HG03097 (cell line): ENCODE measurements around the gene GTPBP6.

ENCODE experiments used
- ATAC-seq: cut with Tn5 transposase; IDR thresholded peaks from one replicate; pipeline ENCODE4 v1.9.1; 2021; ENCODE audit not compliant: unreplicated experiment, low FRiP score

GTPBP6 gene, protein sequence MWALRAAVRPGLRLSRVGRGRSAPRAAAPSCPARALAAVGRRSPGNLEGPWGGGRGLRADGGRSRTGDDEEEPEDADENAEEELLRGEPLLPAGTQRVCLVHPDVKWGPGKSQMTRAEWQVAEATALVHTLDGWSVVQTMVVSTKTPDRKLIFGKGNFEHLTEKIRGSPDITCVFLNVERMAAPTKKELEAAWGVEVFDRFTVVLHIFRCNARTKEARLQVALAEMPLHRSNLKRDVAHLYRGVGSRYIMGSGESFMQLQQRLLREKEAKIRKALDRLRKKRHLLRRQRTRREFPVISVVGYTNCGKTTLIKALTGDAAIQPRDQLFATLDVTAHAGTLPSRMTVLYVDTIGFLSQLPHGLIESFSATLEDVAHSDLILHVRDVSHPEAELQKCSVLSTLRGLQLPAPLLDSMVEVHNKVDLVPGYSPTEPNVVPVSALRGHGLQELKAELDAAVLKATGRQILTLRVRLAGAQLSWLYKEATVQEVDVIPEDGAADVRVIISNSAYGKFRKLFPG

DNA sequence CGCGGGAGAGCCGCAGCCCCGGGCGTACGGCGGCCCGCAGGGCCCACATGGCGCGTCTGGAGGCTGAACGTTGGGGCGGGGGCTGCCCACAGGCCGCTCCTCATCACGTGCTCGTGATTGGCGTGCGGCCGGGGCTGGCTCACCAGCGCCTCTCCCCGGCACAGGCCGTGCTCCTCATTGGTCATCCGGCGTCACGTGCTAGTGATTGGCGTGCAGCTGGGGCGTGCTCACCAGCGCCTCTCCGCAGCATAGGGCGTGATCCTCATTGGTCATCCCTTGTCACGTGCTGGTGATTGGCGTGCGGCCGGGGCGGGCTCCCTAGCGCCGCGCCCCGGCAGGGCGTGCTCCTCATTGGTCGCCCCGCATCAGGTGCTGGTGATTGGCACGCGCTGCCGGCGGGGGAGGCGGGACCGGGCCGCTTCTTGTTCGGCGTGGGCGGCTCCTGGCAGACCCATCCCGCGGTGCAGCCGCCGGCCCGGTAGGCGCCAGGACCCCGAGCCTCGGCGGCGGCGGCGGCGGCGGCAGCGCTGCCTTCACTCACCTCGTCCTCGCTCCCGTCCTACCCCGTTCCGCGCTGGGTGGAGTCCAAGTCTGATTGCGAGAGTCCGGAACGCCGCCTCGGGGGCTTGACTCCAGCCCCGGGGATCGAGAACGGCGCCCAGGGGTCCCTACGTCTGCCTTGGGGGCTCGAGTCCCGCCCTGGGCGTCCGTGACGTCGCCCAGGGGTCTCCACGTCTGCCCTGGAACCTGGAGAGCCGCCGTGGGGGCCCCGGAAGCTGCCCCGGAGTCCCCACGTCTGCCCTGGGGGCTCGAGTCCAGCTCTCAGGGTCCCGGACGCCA lies at the start of gene GTPBP6:
TSS of gene GTPBP6 (minus strand) at position 58 of the 840 bp plus-strand sequence. CDS start at position 49, 9 bp downstream.
- peak; percentile 86 for ATAC-seq

DNA sequence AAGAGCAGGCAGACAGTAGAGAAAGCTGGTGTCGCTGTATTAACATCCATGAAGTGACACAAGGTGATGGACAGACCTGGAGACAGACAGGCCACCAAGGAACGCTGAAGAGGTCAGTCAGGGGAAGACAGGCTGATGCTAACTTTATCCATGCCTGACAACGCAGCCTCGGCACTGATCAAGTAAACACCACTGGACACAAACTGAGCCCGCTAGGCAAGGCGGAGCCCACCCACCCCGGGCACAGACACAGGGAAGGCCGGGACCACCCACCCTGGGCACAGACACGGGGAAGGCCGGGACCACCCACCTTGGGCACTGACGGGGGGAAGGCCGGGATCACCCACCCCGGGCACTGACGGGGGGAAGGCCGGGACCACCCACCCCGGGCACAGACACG lies 49.3 kb upstream of the GTPBP6 start:
- ATAC-seq, result no peak

DNA sequence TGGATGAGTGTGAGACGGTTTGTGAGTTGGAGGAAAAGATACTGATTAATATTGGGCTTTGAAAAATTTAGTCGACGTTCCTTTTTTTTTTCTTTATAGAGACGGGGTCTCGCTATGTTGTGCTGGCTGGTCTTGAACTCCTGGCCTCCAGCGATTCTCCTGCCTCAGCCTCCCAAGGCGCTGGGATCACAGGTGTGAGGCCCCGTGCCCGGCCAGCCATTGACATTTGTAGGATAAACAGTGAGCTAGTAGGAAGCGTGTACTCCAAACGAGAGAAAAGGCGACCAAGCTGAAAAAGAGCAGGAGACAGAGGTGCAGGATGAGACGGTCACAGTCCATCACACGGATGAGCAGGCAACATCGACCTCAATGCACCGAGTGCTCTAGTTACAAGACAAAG lies 48.8 kb upstream of the GTPBP6 start:
- no peak for ATAC-seq

DNA sequence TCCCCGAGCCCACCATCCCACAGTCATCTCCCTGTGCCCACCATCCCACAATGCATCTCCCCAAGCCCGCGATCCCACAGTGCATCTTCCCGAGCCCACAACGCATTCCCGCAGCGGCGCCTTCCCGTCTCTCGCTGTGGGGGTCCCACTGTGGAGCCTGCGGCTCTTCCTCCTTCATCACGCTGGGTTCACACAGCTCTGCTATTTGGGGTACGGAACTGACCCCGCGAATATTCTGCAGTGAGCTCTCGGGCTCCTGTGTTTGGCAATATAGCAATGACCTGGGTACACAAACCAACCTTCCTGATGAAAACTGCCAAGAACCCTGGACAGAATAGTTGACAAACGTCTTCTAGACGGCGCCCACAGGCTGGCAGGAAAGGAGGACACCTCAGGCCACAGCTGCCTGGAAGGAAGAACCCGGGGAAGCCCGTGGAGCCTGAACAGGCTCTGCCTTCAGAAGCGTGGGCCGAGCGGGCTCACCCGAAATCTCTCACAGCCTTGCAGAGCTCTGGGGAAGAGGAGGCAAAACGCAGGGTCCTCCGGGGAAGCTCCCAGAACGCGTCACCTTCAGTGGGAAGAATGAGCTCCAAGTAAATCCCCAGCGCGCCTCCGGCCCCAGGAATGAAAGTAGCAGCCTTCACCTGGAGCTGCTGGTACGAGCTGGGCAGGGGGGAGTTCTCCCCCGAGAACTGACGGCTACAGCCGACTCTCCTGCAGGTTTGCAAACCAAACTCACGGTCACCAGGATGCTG lies 45.2 kb upstream of the GTPBP6 start:
- ATAC-seq, result no peak

DNA sequence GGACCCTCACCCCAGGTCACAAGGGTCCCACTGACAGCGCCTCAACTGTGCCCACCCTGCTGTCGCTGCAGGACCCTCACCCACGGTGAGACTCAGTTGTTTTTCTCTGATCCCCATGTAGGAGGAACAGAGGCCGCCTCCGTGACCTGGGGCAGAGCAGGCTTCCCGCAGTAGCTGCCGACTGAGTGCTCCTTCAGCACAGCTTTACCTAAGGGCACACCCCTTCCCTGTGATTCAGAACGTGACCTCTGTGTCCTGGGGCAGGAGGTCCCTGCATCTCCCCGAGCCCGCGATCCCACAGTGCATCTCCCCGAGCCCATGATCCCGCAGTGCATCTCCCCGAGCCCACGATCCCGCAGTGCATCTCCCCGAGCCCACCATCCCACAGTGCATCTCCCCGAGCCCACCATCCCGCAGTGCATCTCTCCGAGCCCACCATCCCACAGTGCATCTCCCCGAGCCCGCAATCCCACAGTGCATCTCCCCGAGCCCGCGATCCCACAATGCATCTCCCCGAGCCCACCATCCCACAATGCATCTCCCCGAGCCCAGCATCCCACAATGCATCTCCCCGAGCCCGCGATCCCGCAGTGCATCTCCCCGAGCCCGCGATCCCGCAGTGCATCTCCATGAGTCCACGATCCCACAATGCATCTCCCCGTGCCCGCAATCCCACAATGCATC lies 44.5 kb upstream of the GTPBP6 start:
- no peak for ATAC-seq

DNA sequence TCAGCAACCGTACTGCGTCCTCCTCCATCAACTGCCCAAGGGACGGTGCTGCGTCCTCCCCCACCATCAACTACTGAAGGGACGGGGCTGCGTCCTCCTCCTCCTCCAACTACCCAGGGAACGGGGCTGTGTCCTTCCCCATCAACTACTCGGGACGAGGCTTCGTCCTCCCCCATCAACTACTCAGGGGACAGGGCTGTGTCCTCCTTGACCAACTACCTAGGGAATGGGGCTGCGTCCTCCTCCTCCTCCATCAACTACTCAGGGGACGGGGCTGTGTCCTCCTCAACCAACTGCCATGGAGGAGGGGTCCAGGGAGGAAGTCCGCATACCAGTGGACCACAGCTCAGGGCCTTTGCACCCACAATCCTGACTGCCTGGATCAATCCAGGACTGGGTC lies 43.8 kb upstream of the GTPBP6 start:
- no peak for ATAC-seq

DNA sequence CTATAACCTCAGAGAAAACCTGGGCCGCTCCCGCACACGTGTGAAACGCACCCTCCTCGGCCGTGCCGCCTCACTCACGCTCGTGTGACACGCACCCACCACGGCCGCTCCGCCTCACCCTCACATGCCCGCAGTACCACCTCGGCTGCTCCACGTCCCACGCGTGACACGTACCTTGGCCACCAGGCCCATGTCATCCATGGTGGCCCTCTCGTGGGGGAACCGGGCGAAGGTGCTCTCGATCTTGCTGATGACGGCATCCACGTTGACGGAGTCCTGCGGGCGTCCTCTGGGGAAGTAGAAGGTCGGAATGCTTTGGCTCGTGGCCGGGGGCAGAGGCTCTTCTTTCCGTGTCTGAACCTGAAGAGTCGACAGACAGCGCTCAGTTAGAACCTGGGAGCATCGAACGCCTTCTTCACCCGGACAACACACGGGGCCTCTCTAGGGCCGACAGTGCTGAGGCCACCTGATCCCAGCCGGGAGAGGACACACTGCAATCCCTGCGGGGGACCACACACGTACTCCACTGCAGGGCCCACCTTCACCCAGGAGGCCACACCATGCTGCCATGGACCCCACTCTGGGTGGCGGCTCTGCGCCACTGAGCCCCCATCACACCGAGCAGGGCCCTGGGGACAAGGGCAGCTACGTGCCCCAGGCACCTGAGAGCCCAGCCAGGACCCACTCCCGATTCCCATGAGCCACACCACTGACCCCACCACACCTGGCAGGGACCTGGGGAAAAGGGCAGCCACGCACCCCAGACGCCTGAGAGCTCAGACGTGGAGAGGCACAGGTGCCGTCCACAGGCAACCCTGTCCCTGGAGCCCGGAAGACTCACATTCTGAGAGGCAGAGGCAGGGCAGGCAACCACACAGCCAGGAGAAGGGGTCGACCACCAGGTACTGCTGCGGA lies 42.9 kb upstream of the GTPBP6 start:
- ATAC-seq, result no peak

DNA sequence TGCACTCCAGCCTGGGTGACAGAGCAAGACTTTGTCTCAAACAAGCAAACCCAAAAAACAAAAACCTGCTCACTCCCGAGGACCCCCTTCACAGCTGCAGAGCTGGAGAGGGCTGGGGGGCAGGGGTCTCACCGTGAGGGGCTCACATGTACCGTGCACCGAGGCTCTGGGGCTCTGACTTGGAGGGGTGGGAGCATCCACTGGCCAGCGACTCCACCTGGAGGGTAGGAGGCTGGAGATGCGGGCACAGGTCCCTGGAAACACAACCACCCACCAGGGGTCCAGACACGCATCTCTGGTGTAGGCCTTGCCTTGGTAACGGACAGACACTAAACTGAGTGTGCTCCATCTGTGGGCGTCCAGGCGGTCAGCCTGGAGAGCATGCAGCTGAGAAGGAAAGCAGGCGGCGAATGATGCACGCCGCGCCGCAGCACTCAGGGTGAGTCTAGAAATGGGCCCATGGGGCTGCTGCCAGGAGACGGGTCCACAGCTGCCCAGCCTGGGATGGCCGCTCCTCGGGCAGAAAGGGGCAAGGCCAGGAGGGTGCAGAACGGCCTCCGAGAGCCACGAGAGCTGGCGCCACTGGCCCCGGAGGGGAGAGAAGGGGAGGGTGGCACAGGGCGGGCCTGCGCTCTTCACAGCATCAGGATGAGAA lies 42.0 kb upstream of the GTPBP6 start:
- no peak for ATAC-seq

DNA sequence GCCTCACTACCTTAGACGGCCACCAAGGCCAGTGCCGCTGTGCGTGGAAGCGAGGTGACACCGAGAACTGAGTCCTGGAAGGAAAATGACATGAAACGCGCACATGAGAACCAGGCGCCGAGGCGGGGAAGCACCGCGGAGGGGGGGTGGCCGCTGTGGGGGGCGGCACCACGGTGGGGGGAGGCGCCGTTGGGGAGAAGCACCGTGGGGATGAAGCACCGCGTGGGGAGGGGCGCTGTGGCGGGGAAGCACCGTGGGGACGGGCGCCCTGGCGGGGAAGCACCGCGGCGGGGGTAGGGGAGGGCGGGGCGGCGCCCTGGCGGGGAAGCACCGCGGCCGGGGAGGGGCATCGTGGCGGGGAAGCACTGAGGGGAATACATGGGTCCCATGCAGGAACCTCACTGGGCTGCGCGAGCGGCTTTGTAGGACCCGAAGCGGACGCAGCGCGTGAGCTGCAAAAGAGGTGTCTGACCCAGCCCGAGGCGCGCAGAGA lies 40.1 kb upstream of the GTPBP6 start:
- no peak for ATAC-seq

DNA sequence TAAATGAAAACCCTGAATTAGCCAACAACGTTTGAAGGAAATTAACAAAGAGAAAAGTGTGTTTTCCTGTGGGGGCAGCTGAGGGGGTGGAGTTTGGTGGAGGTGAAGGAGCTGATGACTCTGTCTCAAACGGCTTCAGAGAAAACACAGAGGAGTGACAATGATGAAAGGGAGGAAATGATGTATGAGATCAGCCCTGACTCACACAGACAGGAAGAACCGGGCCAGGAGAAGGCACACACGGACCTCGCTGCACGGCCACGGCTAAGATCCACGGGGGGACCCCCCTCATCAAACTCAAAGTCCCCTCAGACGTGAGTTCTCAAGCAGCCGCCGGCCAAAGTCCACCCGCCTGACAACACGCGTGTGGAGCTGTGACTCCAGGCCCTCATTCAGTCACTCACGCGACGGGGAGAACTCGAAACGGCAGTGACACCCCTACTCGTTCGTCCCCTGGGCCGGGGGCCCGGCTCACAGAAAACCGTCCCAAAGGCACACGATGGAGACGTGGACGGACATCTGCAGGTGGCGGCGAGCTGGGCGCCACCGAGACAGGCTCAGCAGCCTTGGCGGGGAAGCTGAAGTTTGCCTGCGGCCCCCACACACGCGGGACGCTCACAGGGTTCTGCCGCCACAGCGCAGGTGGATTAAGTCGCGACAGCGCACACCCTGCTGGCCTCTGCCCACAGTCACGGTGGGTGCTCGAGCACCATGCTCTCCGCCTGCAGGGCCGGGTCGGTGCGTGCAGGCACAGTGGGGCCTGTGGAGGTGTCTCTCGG lies 39.3 kb upstream of the GTPBP6 start:
- ATAC-seq, result no peak

DNA sequence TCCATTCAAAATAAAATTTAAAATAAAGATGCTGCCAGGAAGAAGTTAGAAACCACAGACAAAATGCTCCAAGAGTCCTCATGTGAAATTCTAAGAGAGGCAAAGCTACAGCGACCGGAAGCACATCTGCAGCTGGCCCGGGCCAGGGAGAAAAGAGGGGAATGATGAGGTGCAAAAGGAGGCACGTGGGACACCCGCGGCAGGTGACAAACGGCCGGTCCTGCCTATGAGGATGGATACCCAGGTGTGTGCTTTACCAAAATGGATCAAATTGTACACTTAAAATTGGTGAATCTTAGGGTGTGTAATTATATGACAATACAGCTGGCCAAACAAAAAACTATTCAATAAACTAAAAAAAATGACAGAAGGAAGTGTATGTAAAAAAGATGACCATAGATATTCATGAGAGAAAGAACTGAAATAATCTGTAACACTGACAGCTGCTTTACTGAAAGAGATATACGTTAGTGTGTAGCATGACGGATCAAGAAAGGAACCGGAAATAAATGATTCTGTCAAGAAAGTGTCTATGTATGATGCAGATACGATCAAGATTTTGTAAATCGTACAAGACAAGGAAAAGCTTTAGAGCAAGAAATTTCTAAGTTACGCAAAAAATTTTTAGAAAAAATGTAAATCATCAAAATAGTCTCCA lies 38.6 kb upstream of the GTPBP6 start:
- ATAC-seq, result no peak

DNA sequence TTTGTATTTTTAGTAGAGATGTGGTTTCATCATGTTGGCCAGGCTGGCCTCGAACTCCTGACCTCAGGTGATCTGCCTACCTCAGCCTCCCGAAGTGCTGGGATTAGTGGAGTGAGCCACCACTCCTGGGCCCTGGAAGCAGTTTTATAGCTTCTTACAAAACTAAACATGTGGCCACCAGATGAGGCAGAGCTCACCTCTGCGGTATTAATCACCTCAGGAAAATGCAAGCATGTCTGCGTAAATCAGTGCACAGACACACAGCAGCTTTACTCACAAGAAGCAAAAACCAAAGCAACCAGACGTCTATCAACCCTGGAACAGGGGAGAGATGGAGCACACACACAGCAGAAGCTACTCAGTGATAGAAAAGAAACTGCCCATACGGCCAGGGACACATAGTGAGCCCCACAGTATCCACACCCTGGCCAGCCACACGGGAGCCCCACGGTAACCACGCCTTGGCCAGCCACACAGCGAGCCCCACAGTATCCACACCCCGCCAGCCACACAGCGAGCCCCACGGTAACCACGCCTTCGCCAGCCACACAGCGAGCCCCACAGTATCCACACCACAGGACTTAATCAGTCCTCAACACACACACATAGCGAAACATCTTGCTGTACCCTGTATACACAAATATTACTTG lies 37.9 kb upstream of the GTPBP6 start:
- no peak for ATAC-seq

DNA sequence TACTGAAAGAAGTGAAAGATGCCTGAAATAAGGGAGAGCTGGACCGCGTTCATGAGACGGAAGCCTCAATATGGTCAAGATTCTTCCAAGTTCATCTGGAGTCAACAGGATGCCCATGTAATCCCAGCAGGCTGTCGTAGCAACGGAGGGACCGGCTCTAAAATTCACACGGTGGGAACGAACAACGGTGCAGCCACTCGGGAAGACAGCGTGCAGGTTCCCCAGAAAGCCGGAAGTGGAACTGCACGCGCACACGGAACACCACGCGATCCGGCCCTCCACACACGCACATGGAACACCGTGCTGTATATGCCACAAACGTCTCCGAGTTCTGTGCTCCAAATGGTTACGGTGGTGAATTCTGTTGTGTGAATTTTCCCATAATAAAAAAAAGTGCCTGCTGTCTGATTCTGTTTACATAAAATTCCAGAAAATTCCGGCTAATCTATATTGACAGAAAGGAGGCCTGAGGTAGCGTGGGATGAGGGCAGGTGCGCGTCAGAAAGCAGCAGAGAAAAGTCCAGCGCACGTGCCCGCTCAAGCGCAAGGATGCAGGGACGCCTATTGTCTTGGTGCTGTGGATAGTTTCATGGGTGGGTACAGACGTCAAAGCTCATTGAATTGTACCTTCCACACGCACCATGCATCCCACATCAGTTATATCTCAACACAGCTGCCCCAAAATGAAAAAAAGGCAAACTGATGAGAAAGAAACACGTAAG lies 36.9 kb upstream of the GTPBP6 start:
- ATAC-seq, result no peak

DNA sequence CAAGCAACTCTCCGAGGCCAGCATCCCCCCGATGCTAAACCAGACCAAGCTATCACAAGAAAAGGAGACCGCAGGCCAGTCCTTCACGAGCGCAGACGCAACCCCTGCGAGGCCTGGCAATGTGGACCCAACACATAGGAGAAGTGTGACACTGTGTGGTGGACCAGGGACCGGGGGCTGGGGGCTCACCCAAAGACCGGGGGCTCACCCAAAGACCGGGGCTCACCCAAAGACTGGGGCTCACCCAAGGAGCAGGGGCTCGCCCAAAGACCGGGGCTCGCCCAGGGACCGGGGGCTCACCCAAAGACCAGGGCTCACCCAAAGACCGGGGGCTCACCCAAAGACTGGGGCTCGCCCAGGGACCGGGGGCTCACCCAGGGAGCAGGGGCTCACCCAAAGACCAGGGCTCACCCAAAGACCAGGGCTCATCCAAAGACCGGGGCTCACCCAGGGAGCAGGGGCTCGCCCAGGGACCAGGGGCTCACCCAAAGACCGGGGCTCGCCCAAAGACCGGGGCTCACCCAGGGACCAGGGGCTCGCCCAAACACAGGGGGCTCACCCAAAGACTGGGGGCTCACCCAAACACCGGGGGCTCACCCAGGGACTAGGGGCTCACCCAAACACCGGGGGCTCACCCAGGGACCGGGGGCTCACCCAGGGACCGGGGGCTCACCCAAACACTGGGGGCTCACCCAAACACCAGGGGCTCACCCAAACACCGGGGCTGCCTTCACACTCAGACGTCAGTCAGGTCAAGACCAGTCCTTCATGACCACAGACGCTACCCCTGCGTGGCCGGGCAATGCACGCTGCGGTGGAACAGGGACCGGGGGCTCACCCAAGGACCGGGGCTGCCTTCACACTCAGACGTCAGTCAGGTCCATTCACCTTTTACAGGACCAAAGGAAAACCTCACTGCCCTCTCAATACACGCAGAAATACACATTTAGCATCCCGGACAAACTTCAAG lies 35.3 kb upstream of the GTPBP6 start:
- ATAC-seq, result no peak
